Pancreas (tissue), 10 donors: Measurements from ENCODE around the gene RER1. TPM values are rescaled to one million over a fixed set of nuclear protein-coding genes. Genes with fewer than 3 reads are reported as not detected.

Experiments used
- ATAC-seq, 4 donors: fragments of 200-7000 bp; cut with Tn5 transposase; one replicate each; pipeline versions ENCODE4 v1.8.0 to v1.9.1; 2020; ENCODE audit warnings: mild to moderate bottlenecking in 4 of 4, moderate library complexity in 4 of 4
- DNase-seq, 6 donors: peaks; one replicate each; pipeline ENCODE4 v3.0.0-alpha.2; 2020
- FAIRE-seq: peaks from 2 replicates; lab custom pipeline; 2012; peaks lifted over from hg19 to GRCh38; lab: Jason Lieb, UNC
- H3K27ac ChIP-seq, 4 donors: fragments of 200-600 bp; sonication (generic); 1 replicate in 3 of 4; 2 replicates in 1 of 4; pipeline versions ENCODE4 v1.5.0 to v1.8.0; 2020
- H3K27me3 ChIP-seq, 4 donors: fragments of 200-600 bp; one replicate each; pipeline ENCODE4 v1.8.0; 2021
- H3K36me3 ChIP-seq, 3 donors: fragments of 200-600 bp; sonication (generic) in 1 of 3; one replicate each; pipeline versions ENCODE4 v1.5.0 to v1.8.0; 2020 to 2021
- H3K4me1 ChIP-seq, 3 donors: fragments of 200-600 bp; one replicate each; pipeline ENCODE4 v1.8.0; 2021
- H3K4me3 ChIP-seq, 4 donors: fragments of 200-600 bp; sonication (generic) in 2 of 4; one replicate each; pipeline versions ENCODE4 v1.5.0 to v1.8.0; 2020 to 2021
- H3K9me3 ChIP-seq, 4 donors: fragments of 200-600 bp; one replicate each; pipeline ENCODE4 v1.8.0; 2021
- CTCF ChIP-seq, 4 donors: fragments of 200-600 bp; sonication (generic) in 3 of 4; IDR thresholded peaks; one replicate each; pipeline versions ENCODE4 v1.5.0 to v1.8.0; 2021; ENCODE audit warnings: antibody characterized with exemption in 4 of 4
- WGBS, 2 donors: extraction: QIAGEN DNeasy Blood & Tissue Kit; methylation state at CpG; one replicate each; pipeline ENCODE4 v1.1.7; 2013; 5-methylcytosine and 5-hydroxymethylcytosine counted together
- intact Hi-C, 3 donors: fragments of 100-400 bp; cut with DNase I; formaldehyde crosslinking; loops; one replicate each; pipeline versions ENCODE4 v1.11.1 to v1.14.2; 2022
- polyA plus RNA-seq, 2 donors: library from polyadenylated mRNA; stranded (reverse); fragments of 200-250 nt; gene quantifications; one replicate each; pipeline ENCODE4 v1.2.3, GENCODE V29; 2013
- total RNA-seq, 6 donors: library from RNA; stranded (reverse); fragmentation: NEBNext Ultra II Directional in 4 of 6; extraction: Animal tissue kit (Norgen Biotek cat#: 25700) in 4 of 6; gene quantifications; one replicate each; pipeline versions ENCODE4 v1.2.1 to v1.2.4, GENCODE V29; 2021 to 2023
- donor health status: healthy with polysubstance abuse.
- donor health status: DM: no; HTN: no; CAD: no; lungs with moderate emphysema.
- donor health status: DM: no; HTN: no; CAD: no.
- donor health status: control.
- donor health status: control.
- donor health status: Bipolar disorder and iron deficiency.
- donor health status: DM: yes; HTN: yes; CAD: no.
- donor health status: DM: no; HTN: no; CAD: no.
- donor health status: DM: no; HTN: no; CAD: no.
- donor health status: DM: yes; HTN: yes; CAD: no.

RER1 gene
- total and polyA plus RNA-seq, 8 donors, result 54.8 to 84.2 (median 70.6) TPM

GRCh38 chr1:2383576-2383975, 8.1 kb upstream of the RER1 start:
- Histone ChIP-seq H3K36me3 (no peaks in the 10 kb centered on the region), H3K27me3 (no peaks in the 10 kb centered on the region), H3K27ac (no peak overlapping the region), H3K4me3 (no peak overlapping the region), H3K9me3 (no peaks in the 10 kb centered on the region), H3K4me1 (no peaks in the 10 kb centered on the region)
- FAIRE-seq (no peak), ATAC-seq (no peak), DNase-seq (peak in 1 of 6 donors; percentile 9)
- intact Hi-C loops, result loop anchor here in 2 of 3 donors (2.0 to 5.0 kb wide), 2 partner anchors 186 to 187 kb away; no protein-coding TSS in a partner anchor
- no peak for TF ChIP-seq CTCF (IDR thresholded peaks at IDR 0.05)
- 68 to 89% methylated on average over 14 of the region's 14 CpGs for WGBS, 2 donors

GRCh38 chr1:2384130-2384860, 7.3 kb upstream of the RER1 start:
- intact Hi-C loops, result loop anchor here in 1 of 3 donors (5.0 kb wide), 1 partner anchor 187 kb away; no protein-coding TSS in a partner anchor
- DNase-seq, result peak in 1 of 6 donors; percentile 11
- no peak overlapping the region for H3K27ac ChIP-seq

GRCh38 chr1:2384941-2385481, 6.6 kb upstream of the RER1 start:
- Histone ChIP-seq H3K4me1 (no peaks in the 10 kb centered on the region), H3K27me3 (no peaks in the 10 kb centered on the region), H3K9me3 (no peaks in the 10 kb centered on the region), H3K4me3 (no peak overlapping the region), H3K36me3 (no peaks in the 10 kb centered on the region), H3K27ac (no peak overlapping the region)
- TF ChIP-seq CTCF (IDR thresholded peaks at IDR 0.05), result no peak
- 79 to 82% methylated on average over 41 of the region's 41 CpGs for WGBS, 2 donors
- no peak for FAIRE-seq
- intact Hi-C loops, result loop anchor here in 1 of 3 donors (5.0 kb wide), 1 partner anchor 188 kb away; no protein-coding TSS in a partner anchor
- DNase-seq, result peak in 2 of 6 donors; percentile 34 to 71
- no peak for ATAC-seq

More at GRCh38 chr1:2384130-2384860, 7.3 kb upstream of the RER1 start:
- no peaks in the 10 kb centered on the region for H3K27me3 ChIP-seq
- no peaks in the 10 kb centered on the region for H3K36me3 ChIP-seq
- WGBS, 2 donors, result 86 to 91% methylated on average over 21 of the region's 21 CpGs
- ATAC-seq, result no peak
- H3K4me1 ChIP-seq, result no peaks in the 10 kb centered on the region
- no peak for FAIRE-seq
- TF ChIP-seq CTCF (IDR thresholded peaks at IDR 0.05), result no peak
- no peak overlapping the region for H3K4me3 ChIP-seq
- no peaks in the 10 kb centered on the region for H3K9me3 ChIP-seq

GRCh38 chr1:2385606-2386280, 5.9 kb upstream of the RER1 start:
- Histone ChIP-seq H3K4me3 (no peak overlapping the region), H3K36me3 (no peaks in the 10 kb centered on the region), H3K4me1 (peaks cover 4 to 6% (median 6%) of the 10 kb centered on the region in 3 donors), H3K27ac (no peak overlapping the region), H3K9me3 (no peaks in the 10 kb centered on the region), H3K27me3 (no peaks in the 10 kb centered on the region)
- TF ChIP-seq CTCF (IDR thresholded peaks at IDR 0.05), result no peak
- intact Hi-C loops, result no loop called here
- FAIRE-seq, result no peak
- no peak for ATAC-seq
- WGBS, 2 donors, result 85 to 93% methylated on average over 19 of the region's 19 CpGs
- DNase-seq, result peak in 3 of 6 donors; percentile 10 to 43 (median 13)
